Endothelial cell of umbilical vein (primary cell): ENCODE results near the gene LAMB2. TPM values are rescaled to one million over a fixed set of nuclear protein-coding genes. Genes with fewer than 3 reads are reported as not detected.

Experiments
- BruUV-seq: library from RNA; stranded (reverse); fragments of 400-500 nt; replicated peaks from 2 replicates; lab custom pipeline; 2021; lab: Mats Ljungman, UMichigan
- CTCF ChIA-PET: fragments of 300-600, 350-600 bp; sonication (Branson Sonifier 250); formaldehyde crosslinking; loops from one replicate; lab custom pipeline; 2021; ENCODE audit warnings: antibody characterized with exemption, inconsistent platforms; lab: Charles Lee
- POLR2A ChIA-PET: fragments of 300-600, 350-600 bp; sonication (Branson Sonifier 250); formaldehyde crosslinking; loops from one replicate; lab custom pipeline; 2021; ENCODE audit warnings: antibody characterized with exemption, inconsistent platforms; lab: Charles Lee
- DNase-seq: peaks from one replicate; pipeline ENCODE4 v3.0.0-alpha.2; 2011; ENCODE audit warnings: low read depth, low spot score
- FAIRE-seq: peaks from 2 replicates; lab custom pipeline; 2011; peaks lifted over from hg19 to GRCh38; lab: Jason Lieb, UNC
- H2AFZ ChIP-seq: 2 replicates; pipeline ENCODE4 v1.6.0; 2012; ENCODE audit warnings: low read depth, low read length, control low read depth, inconsistent platforms
- H3K27ac ChIP-seq: 2 replicates; pipeline ENCODE4 v1.5.1; 2011; ENCODE audit warnings: low read depth, mild to moderate bottlenecking, control low read depth, low read length, moderate library complexity; ENCODE audit not compliant: insufficient read depth
- H3K27me3 ChIP-seq, 2 experiments: 2 replicates each; pipeline versions ENCODE4 v1.6.0 to v1.6.1; 2011; ENCODE audit warnings: low read length in 2 of 2, mixed read lengths in 1 of 2; ENCODE audit not compliant: control insufficient read depth in 2 of 2, insufficient read depth in 2 of 2
- H3K36me3 ChIP-seq, 2 experiments: 2 replicates in 1 of 2; 3 replicates in 1 of 2; pipeline ENCODE4 v1.5.1; 2011; ENCODE audit warnings: low read length in 2 of 2, mild to moderate bottlenecking in 1 of 2, moderate library complexity in 1 of 2; ENCODE audit not compliant: control insufficient read depth in 2 of 2, insufficient read depth in 2 of 2; ENCODE audit errors: extremely low read depth in 1 of 2
- H3K4me1 ChIP-seq: 3 replicates; pipeline ENCODE4 v1.5.1; 2011; ENCODE audit warnings: mild to moderate bottlenecking, low read length; ENCODE audit not compliant: control insufficient read depth, insufficient read depth; ENCODE audit errors: extremely low read depth
- H3K4me2 ChIP-seq: 2 replicates; pipeline ENCODE4 v1.6.1; 2011; ENCODE audit warnings: low read length, control low read depth, mixed read lengths; ENCODE audit not compliant: insufficient read depth
- H3K4me3 ChIP-seq, 3 experiments: fragments of 200-600 bp in 1 of 3; sonication (generic), shearing (Covaris generic) in 1 of 3; replicated peaks in 1 of 3; 2 replicates each; pipeline ENCODE4 v1.5.1; 2011 to 2016; ENCODE audit warnings: control low read depth in 3 of 3, low read length in 3 of 3, mild to moderate bottlenecking in 2 of 3, inconsistent platforms in 1 of 3, low read depth in 1 of 3, moderate library complexity in 1 of 3; ENCODE audit not compliant: insufficient read depth in 1 of 3
- H3K79me2 ChIP-seq: 2 replicates; pipeline ENCODE4 v1.6.0; 2012; ENCODE audit warnings: low read length, inconsistent platforms; ENCODE audit not compliant: control insufficient read depth, insufficient read depth
- H3K9ac ChIP-seq: replicated peaks from 2 replicates; pipeline ENCODE3; 2011; ENCODE audit warnings: low read length, control low read depth; ENCODE audit not compliant: insufficient read depth; ENCODE audit errors: extremely low read depth
- H3K9me1 ChIP-seq: replicated peaks from 3 replicates; pipeline ENCODE4 v1.6.0; 2011; ENCODE audit warnings: mild to moderate bottlenecking, low read length; ENCODE audit not compliant: control insufficient read depth, insufficient read depth; ENCODE audit errors: extremely low read depth
- H3K9me3 ChIP-seq: replicated peaks from 2 replicates; pipeline ENCODE4 v1.5.1; 2012; ENCODE audit warnings: low read length, inconsistent platforms; ENCODE audit not compliant: control insufficient read depth, insufficient read depth
- H4K20me1 ChIP-seq: replicated peaks from 2 replicates; pipeline ENCODE3; 2011; ENCODE audit warnings: mild to moderate bottlenecking, low read length; ENCODE audit not compliant: control insufficient read depth, insufficient read depth; ENCODE audit errors: extremely low read depth
- EZH2 ChIP-seq: IDR thresholded peaks from 2 replicates; pipeline ENCODE4 v1.6.1; 2012; ENCODE audit warnings: borderline replicate concordance, low read depth, mild to moderate bottlenecking, moderate library complexity, low read length, inconsistent platforms; ENCODE audit not compliant: severe bottlenecking
- FOS ChIP-seq: IDR thresholded peaks from 2 replicates; pipeline ENCODE4 v1.6.1; 2011; ENCODE audit warnings: mild to moderate bottlenecking, low read length, moderate library complexity, borderline replicate concordance; ENCODE audit not compliant: insufficient read depth
- JUN ChIP-seq: IDR thresholded peaks from 2 replicates; pipeline ENCODE4 v1.6.1; 2011; ENCODE audit warnings: borderline replicate concordance, low read depth; ENCODE audit not compliant: insufficient read length, insufficient read depth
- MAX ChIP-seq: IDR thresholded peaks from 2 replicates; pipeline ENCODE4 v1.6.1; 2011; ENCODE audit not compliant: insufficient read depth, insufficient read length
- MYC ChIP-seq: IDR thresholded peaks from one replicate; pipeline ENCODE4 v1.6.1; 2011; ENCODE audit warnings: mild to moderate bottlenecking, low read depth, low read length
- POLR2A ChIP-seq: IDR thresholded peaks from 2 replicates; pipeline ENCODE4 v1.6.1; 2012; ENCODE audit warnings: low read depth, mild to moderate bottlenecking, control low read depth, low read length
- POLR2AphosphoS5 ChIP-seq: IDR thresholded peaks from 2 replicates; pipeline ENCODE4 v1.6.1; 2012; ENCODE audit warnings: low read depth, mild to moderate bottlenecking, control low read depth, low read length, moderate library complexity; ENCODE audit not compliant: insufficient read depth
- dilution Hi-C: fragments of 300-500 bp; cut with MboI; formaldehyde crosslinking; loops from one replicate; pipeline ENCODE4 v1.15.0; 2019; ENCODE audit warnings: low sequenced_read_pairs; ENCODE audit not compliant: extremely low pct_ligation_motif_present
- intact Hi-C: fragments of 100-400 bp; cut with micrococcal nuclease; formaldehyde crosslinking; loops from one replicate; pipeline ENCODE4 v1.10.0; 2022
- polyA plus RNA-seq, 4 experiments: library from polyadenylated mRNA; depleted of rRNA in 3 of 4; stranded (reverse) in 3 of 4; unstranded in 1 of 4; fragments of >200 nt; gene quantifications; 2 replicates each; pipeline versions ENCODE4 v1.2.1 to v1.2.3, GENCODE V29; 2011 to 2012; ENCODE audit warnings: missing spikeins in 1 of 4
- total RNA-seq: library from RNA; stranded (reverse); gene quantifications from 2 replicates; pipeline ENCODE4 v1.2.3, GENCODE V29; 2021

The LAMB2 gene
- total and polyA plus RNA-seq, 2 donors (not counting 3 experiments of a cell fraction or from before 2014, with no cell fraction given), result 423 to 764 TPM

- intact Hi-C loops, result no loop called here
- no peak for FAIRE-seq
- POLR2A ChIA-PET, result no interaction called here
Observed at GRCh38 chr3:49153349-49153912, 20.6 kb upstream of the LAMB2 start.

GRCh38 chr3:49151610-49152009 is 18.8 kb upstream of the LAMB2 start:
- ChIA-PET POLR2A (no interaction called here), CTCF (no interaction called here)
- Histone ChIP-seq H3K4me3 (no peak overlapping the region), H3K9ac (no peak overlapping the region), H3K4me2 (no peak overlapping the region), H3K27me3 (no peaks in the 10 kb centered on the region), H3K27ac (no peak overlapping the region), H4K20me1 (no peaks in the 10 kb centered on the region), H3K79me2 (no peaks in the 10 kb centered on the region), H2AFZ (no peak overlapping the region), H3K9me1 (no peaks in the 10 kb centered on the region), H3K4me1 (no peaks in the 10 kb centered on the region), H3K36me3 (no peaks in the 10 kb centered on the region), H3K9me3 (no peaks in the 10 kb centered on the region)
- FAIRE-seq (no peak), DNase-seq (no peak)
- dilution Hi-C loops, result no loop called here
- TF ChIP-seq POLR2AphosphoS5 (no peak), FOS (no peak), MYC (no peak), MAX (no peak), POLR2A (no peak)
- intact Hi-C loops, result no loop called here
- BruUV-seq, result no TSS peak

More at GRCh38 chr3:49153349-49153912, 20.6 kb upstream of the LAMB2 start:
- Histone ChIP-seq H3K9ac (no peak overlapping the region), H3K27ac (no peak overlapping the region), H3K4me1 (no peaks in the 10 kb centered on the region), H3K79me2 (no peaks in the 10 kb centered on the region), H3K9me3 (no peaks in the 10 kb centered on the region), H3K9me1 (no peaks in the 10 kb centered on the region), H3K27me3 (no peaks in the 10 kb centered on the region), H3K4me3 (no peak overlapping the region), H3K4me2 (no peak overlapping the region), H3K36me3 (no peaks in the 10 kb centered on the region), H4K20me1 (no peaks in the 10 kb centered on the region), H2AFZ (no peak overlapping the region)
- TF ChIP-seq MYC, result no peak
- no peak for TF ChIP-seq POLR2AphosphoS5
- TF ChIP-seq FOS, result no peak
- TF ChIP-seq EZH2, result no peak
- TF ChIP-seq MAX, result no peak
- no peak for TF ChIP-seq JUN
- dilution Hi-C loops, result no loop called here
- BruUV-seq, result no TSS peak
- no peak for DNase-seq
- CTCF ChIA-PET, result interaction anchor here (1.8 kb wide), 1 partner anchor 18 kb away, joined by 6 read pairs; the partner anchor contains the start of gene KLHDC8B
